RWPE2 (cell line): Measurements from ENCODE around the gene MFSD6.
A peak's percentile ranks its signal among the peaks of the same experiment; 100 is the strongest.
"Not testable (repeated sequence)": the region's sequence is repeated elsewhere in the genome, so short reads cannot be mapped to it uniquely, and the experiment has no call there.

Experiments used
- ATAC-seq: fragments of 200-7000 bp; cut with Tn5 transposase; 3 replicates; pipeline ENCODE4 v1.9.1; 2021; ENCODE audit warnings: low read depth
- DNase-seq: peaks from one replicate; pipeline ENCODE4 v3.0.0-alpha.2; 2020; ENCODE audit warnings: low spot score
- H3K27ac ChIP-seq: fragments of 450-650 bp; 2 replicates; pipeline ENCODE4 v1.5.1; 2017; ENCODE audit warnings: mild to moderate bottlenecking; ENCODE audit not compliant: poor library complexity, severe bottlenecking
- H3K27me3 ChIP-seq: fragments of 250-450 bp; sonication (Bioruptor Pico); 2 replicates; pipeline ENCODE4 v1.5.1; 2021; ENCODE audit warnings: mild to moderate bottlenecking, moderate library complexity; ENCODE audit not compliant: insufficient read depth, poor library complexity, severe bottlenecking
- H3K36me3 ChIP-seq: fragments of 250-450 bp; sonication (Bioruptor Pico); 2 replicates; pipeline ENCODE4 v1.5.1; 2020; ENCODE audit warnings: low read depth, mild to moderate bottlenecking, moderate library complexity
- H3K4me1 ChIP-seq: fragments of 250-450 bp; sonication (Bioruptor Pico); 2 replicates; pipeline ENCODE4 v1.5.1; 2021; ENCODE audit warnings: mild to moderate bottlenecking, moderate library complexity; ENCODE audit not compliant: insufficient read depth, poor library complexity, severe bottlenecking
- H3K4me3 ChIP-seq: fragments of 250-450 bp; sonication (Bioruptor Pico); 2 replicates; pipeline ENCODE4 v1.5.1; 2021; ENCODE audit warnings: mild to moderate bottlenecking, moderate library complexity; ENCODE audit not compliant: severe bottlenecking
- H3K9me3 ChIP-seq: fragments of 250-450 bp; sonication (Bioruptor Pico); 2 replicates; pipeline ENCODE4 v1.5.1; 2021; ENCODE audit warnings: mild to moderate bottlenecking, moderate library complexity; ENCODE audit not compliant: severe bottlenecking
- CTCF ChIP-seq: fragments of 450-650 bp; IDR thresholded peaks from one replicate; pipeline ENCODE4 v1.5.1; 2017; ENCODE audit warnings: mild to moderate bottlenecking, moderate library complexity; ENCODE audit not compliant: poor library complexity, severe bottlenecking

Gene MFSD6

GRCh38 chr2:190506666-190507065 is 98.5 kb downstream of the MFSD6 start:
- no peak for DNase-seq
- Histone ChIP-seq H3K27ac (no peak overlapping the region), H3K4me3 (no peak overlapping the region), H3K9me3 (no peaks in the 10 kb centered on the region), H3K36me3 (peaks cover 25% of the 10 kb centered on the region), H3K4me1 (no peaks in the 10 kb centered on the region), H3K27me3 (no peaks in the 10 kb centered on the region)
- no peak for ATAC-seq
- no peak for TF ChIP-seq CTCF

GRCh38 chr2:190507135-190507534 is 99.0 kb downstream of the MFSD6 start:
- Histone ChIP-seq H3K36me3 (peaks cover 23% of the 10 kb centered on the region; the same call in 1 of the 2 replicates), H3K4me3 (no peak overlapping the region), H3K4me1 (no peaks in the 10 kb centered on the region), H3K27me3 (no peaks in the 10 kb centered on the region), H3K9me3 (no peaks in the 10 kb centered on the region), H3K27ac (no peak overlapping the region)
- DNase-seq, result no peak
- no peak for TF ChIP-seq CTCF
- ATAC-seq, result no peak

- not testable (repeated sequence) for H3K4me1 ChIP-seq, H3K27ac ChIP-seq, H3K27me3 ChIP-seq, DNase-seq, ATAC-seq, H3K4me3 ChIP-seq, H3K9me3 ChIP-seq
- peaks cover 28% of the 10 kb centered on the region for H3K36me3 ChIP-seq
Observed at GRCh38 chr2:190509895-190510294, 101.7 kb downstream of the MFSD6 start.

GRCh38 chr2:190511104-190511503 is 102.9 kb downstream of the MFSD6 start:
- no peaks in the 10 kb centered on the region for H3K9me3 ChIP-seq
- no peak overlapping the region for H3K4me3 ChIP-seq
- no peak for ATAC-seq
- no peaks in the 10 kb centered on the region for H3K4me1 ChIP-seq
- no peak overlapping the region for H3K27ac ChIP-seq
- H3K36me3 ChIP-seq, result peaks cover 21% of the 10 kb centered on the region
- TF ChIP-seq CTCF, result peak; percentile 54
- DNase-seq, result no peak
- no peaks in the 10 kb centered on the region for H3K27me3 ChIP-seq

GRCh38 chr2:190512539-190513095 is 104.5 kb downstream of the MFSD6 start:
- Histone ChIP-seq H3K27me3 (no peaks in the 10 kb centered on the region), H3K36me3 (peaks cover 18% of the 10 kb centered on the region), H3K4me3 (no peak overlapping the region), H3K4me1 (no peaks in the 10 kb centered on the region), H3K9me3 (no peaks in the 10 kb centered on the region), H3K27ac (no peak overlapping the region)
- no peak for ATAC-seq
- DNase-seq, result no peak
- no peak for TF ChIP-seq CTCF
